OCI-LY1 (cell line): ENCODE measurements around the gene SF3B2.

Source experiments
- H2AFZ ChIP-seq: fragments of 200-600 bp; sonication (generic), shearing (Covaris generic); 2 replicates; pipeline ENCODE4 v1.6.0; 2014; ENCODE audit warnings: antibody characterized with exemption, mild to moderate bottlenecking, low read length
- H3F3A ChIP-seq: fragments of 200-600 bp; sonication (generic), shearing (Covaris generic); 2 replicates; pipeline ENCODE4 v1.6.0; 2014; ENCODE audit warnings: mild to moderate bottlenecking, antibody characterized with exemption, low read length, moderate library complexity; ENCODE audit not compliant: insufficient read depth
- H3K27ac ChIP-seq: fragments of 200-600 bp; sonication (generic); 2 replicates; pipeline ENCODE4 v1.5.1; 2014; ENCODE audit warnings: low read length, mixed run types, mild to moderate bottlenecking, low read depth; ENCODE audit not compliant: poor library complexity, severe bottlenecking
- H3K27me3 ChIP-seq: fragments of 200-600 bp; sonication (generic); 2 replicates; pipeline ENCODE4 v1.6.0; 2014; ENCODE audit warnings: antibody characterized with exemption, mild to moderate bottlenecking, low read length, moderate library complexity; ENCODE audit not compliant: insufficient read depth
- H3K36me3 ChIP-seq: fragments of 200-600 bp; sonication (generic); 2 replicates; pipeline ENCODE4 v1.6.1; 2014; ENCODE audit warnings: mild to moderate bottlenecking, antibody characterized with exemption, low read length, moderate library complexity, mixed read lengths; ENCODE audit not compliant: insufficient read depth
- H3K4me1 ChIP-seq: fragments of 200-600 bp; sonication (generic); 2 replicates; pipeline ENCODE4 v1.5.1; 2014; ENCODE audit warnings: mild to moderate bottlenecking, low read length, moderate library complexity; ENCODE audit not compliant: insufficient read depth, severe bottlenecking
- H3K4me2 ChIP-seq: fragments of 200-600 bp; sonication (generic), shearing (Covaris generic); 2 replicates; pipeline ENCODE4 v1.6.1; 2014; ENCODE audit warnings: low read length
- H3K4me3 ChIP-seq: fragments of 200-600 bp; sonication (generic); 2 replicates; pipeline ENCODE4 v1.5.1; 2014; ENCODE audit warnings: low read length, low read depth, mild to moderate bottlenecking, mixed read lengths; ENCODE audit not compliant: poor library complexity, severe bottlenecking
- H3K79me2 ChIP-seq: fragments of 200-600 bp; shearing (Covaris generic); 2 replicates; pipeline ENCODE4 v1.6.1; 2016; ENCODE audit warnings: mixed run types, low read length, mixed read lengths; ENCODE audit not compliant: insufficient read depth
- H3K9ac ChIP-seq: fragments of 200-600 bp; sonication (generic), shearing (Covaris generic); 2 replicates; pipeline ENCODE4 v1.6.1; 2014; ENCODE audit warnings: mild to moderate bottlenecking, low read length, mixed read lengths
- H3K9me2 ChIP-seq: fragments of 200-600 bp; sonication (generic), shearing (Covaris generic); 2 replicates; pipeline ENCODE4 v1.6.1; 2014; ENCODE audit warnings: low read depth, mild to moderate bottlenecking, low read length, mixed read lengths
- H3K9me3 ChIP-seq: fragments of 200-600 bp; shearing (Covaris generic); 2 replicates; pipeline ENCODE4 v1.6.1; 2014; ENCODE audit warnings: low read length, mixed read lengths
- H4K20me1 ChIP-seq: fragments of 200-600 bp; sonication (generic), shearing (Covaris generic); 2 replicates; pipeline ENCODE4 v1.6.0; 2016; ENCODE audit warnings: mild to moderate bottlenecking, low read length; ENCODE audit not compliant: insufficient read depth
- CTCF ChIP-seq: fragments of 200-600 bp; sonication (generic), shearing (Covaris generic); IDR thresholded peaks from 2 replicates; pipeline ENCODE4 v1.5.1; 2017; ENCODE audit warnings: mild to moderate bottlenecking, antibody characterized with exemption, low read length, moderate library complexity, mixed read lengths
- EZH2 ChIP-seq: fragments of 200-600 bp; sonication (generic), shearing (Covaris generic); IDR thresholded peaks from 2 replicates; pipeline ENCODE4 v1.8.0; 2017; ENCODE audit warnings: borderline replicate concordance, mixed run types, mild to moderate bottlenecking, antibody characterized with exemption, low read length, moderate library complexity, mixed read lengths

SF3B2 gene

GRCh38 chr11:66012946-66013761, 39.0 kb upstream of the SF3B2 start:
- H3K4me3 ChIP-seq = no peak overlapping the region
- H3K27me3 ChIP-seq = no peaks in the 10 kb centered on the region
- H3K9me3 ChIP-seq = no peaks in the 10 kb centered on the region
- no peak overlapping the region for H3K4me2 ChIP-seq
- H4K20me1 ChIP-seq = no peaks in the 10 kb centered on the region
- no peaks in the 10 kb centered on the region for H3K79me2 ChIP-seq
- H3K27ac ChIP-seq = no peak overlapping the region
- no peaks in the 10 kb centered on the region for H3F3A ChIP-seq
- H2AFZ ChIP-seq = no peak overlapping the region
- no peaks in the 10 kb centered on the region for H3K9me2 ChIP-seq
- no peak overlapping the region for H3K9ac ChIP-seq
- no peaks in the 10 kb centered on the region for H3K36me3 ChIP-seq
- H3K4me1 ChIP-seq = no peaks in the 10 kb centered on the region
- TF ChIP-seq EZH2 = no peak
- TF ChIP-seq CTCF = no peak

- Histone ChIP-seq H3K27me3 (no peaks in the 10 kb centered on the region), H3K36me3 (no peaks in the 10 kb centered on the region), H3K27ac (no peak overlapping the region), H2AFZ (no peak overlapping the region), H4K20me1 (no peaks in the 10 kb centered on the region), H3K4me1 (no peaks in the 10 kb centered on the region), H3F3A (no peaks in the 10 kb centered on the region), H3K9ac (no peak overlapping the region), H3K4me3 (no peak overlapping the region), H3K9me2 (no peaks in the 10 kb centered on the region), H3K4me2 (no peak overlapping the region), H3K79me2 (no peaks in the 10 kb centered on the region), H3K9me3 (no peaks in the 10 kb centered on the region)
- no peak for TF ChIP-seq CTCF
Measured at GRCh38 chr11:66013762-66014100, 38.4 kb upstream of the SF3B2 start.

- H4K20me1 ChIP-seq = no peaks in the 10 kb centered on the region
- no peaks in the 10 kb centered on the region for H3K9me3 ChIP-seq
- TF ChIP-seq EZH2 (no peak), CTCF (no peak)
- H3K36me3 ChIP-seq = no peaks in the 10 kb centered on the region
- H3K79me2 ChIP-seq = no peaks in the 10 kb centered on the region
- no peak overlapping the region for H3K4me2 ChIP-seq
- H3K4me1 ChIP-seq = no peaks in the 10 kb centered on the region
- no peak overlapping the region for H3K4me3 ChIP-seq
- H2AFZ ChIP-seq = no peak overlapping the region
- H3K9me2 ChIP-seq = no peaks in the 10 kb centered on the region
- H3K27ac ChIP-seq = no peak overlapping the region
- H3K27me3 ChIP-seq = no peaks in the 10 kb centered on the region
- no peaks in the 10 kb centered on the region for H3F3A ChIP-seq
- no peak overlapping the region for H3K9ac ChIP-seq
Measured at GRCh38 chr11:66014804-66015453, 37.2 kb upstream of the SF3B2 start.
